ENCODE results near the gene LYZL4. TPM values are rescaled to one million over a fixed set of nuclear protein-coding genes. Genes with fewer than 3 reads are reported as not detected.

Gene LYZL4
- polyA plus RNA-seq, 1 of the 3 experiments (the other 2 are of a cell fraction): not detected

DNA sequence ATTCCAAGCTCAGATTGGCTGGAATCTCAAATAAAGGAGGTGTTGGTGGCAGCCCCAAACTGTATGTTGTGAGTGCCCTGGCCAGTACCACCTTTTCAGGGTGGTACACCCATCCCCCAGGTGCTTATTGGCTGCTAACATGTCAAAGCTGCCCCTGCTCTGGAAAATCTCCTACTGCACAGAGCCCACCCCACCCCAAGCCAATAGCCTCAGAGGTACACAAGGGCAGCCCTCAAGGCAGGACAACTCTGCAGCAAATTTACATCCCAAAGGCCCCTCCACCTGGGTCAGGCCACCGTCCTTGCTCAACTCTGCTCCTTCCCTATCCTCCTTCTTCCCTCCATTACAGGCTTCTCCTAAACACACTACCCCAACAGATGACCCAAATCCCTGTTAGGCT is 37.1 kb upstream of the LYZL4 start:
- H3K9me3 ChIP-seq: no peaks in the 10 kb centered on the region
- TF ChIP-seq FOSL2 (IDR thresholded peaks at IDR 0.05; ENCODE audit: borderline replicate concordance, low read depth) (no peak), TEAD4 (IDR thresholded peaks at IDR 0.05; ENCODE audit: borderline replicate concordance, insufficient read depth) (no peak), MEF2A (IDR thresholded peaks at IDR 0.05; ENCODE audit: borderline replicate concordance, low read depth) (no peak), RXRA (IDR thresholded peaks at IDR 0.05; ENCODE audit: borderline replicate concordance, low read depth) (no peak), REST (IDR thresholded peaks at IDR 0.05; ENCODE audit: low read depth, low read length) (no peak), RCOR1 (IDR thresholded peaks at IDR 0.05; ENCODE audit: low read length) (no peak), USF2 (IDR thresholded peaks at IDR 0.05; ENCODE audit: borderline replicate concordance, low read depth, low read length) (no peak), PBX3 (IDR thresholded peaks at IDR 0.05) (no peak)
- TF ChIP-seq, protein P1, sequence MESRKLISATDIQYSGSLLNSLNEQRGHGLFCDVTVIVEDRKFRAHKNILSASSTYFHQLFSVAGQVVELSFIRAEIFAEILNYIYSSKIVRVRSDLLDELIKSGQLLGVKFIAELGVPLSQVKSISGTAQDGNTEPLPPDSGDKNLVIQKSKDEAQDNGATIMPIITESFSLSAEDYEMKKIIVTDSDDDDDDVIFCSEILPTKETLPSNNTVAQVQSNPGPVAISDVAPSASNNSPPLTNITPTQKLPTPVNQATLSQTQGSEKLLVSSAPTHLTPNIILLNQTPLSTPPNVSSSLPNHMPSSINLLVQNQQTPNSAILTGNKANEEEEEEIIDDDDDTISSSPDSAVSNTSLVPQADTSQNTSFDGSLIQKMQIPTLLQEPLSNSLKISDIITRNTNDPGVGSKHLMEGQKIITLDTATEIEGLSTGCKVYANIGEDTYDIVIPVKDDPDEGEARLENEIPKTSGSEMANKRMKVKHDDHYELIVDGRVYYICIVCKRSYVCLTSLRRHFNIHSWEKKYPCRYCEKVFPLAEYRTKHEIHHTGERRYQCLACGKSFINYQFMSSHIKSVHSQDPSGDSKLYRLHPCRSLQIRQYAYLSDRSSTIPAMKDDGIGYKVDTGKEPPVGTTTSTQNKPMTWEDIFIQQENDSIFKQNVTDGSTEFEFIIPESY (IDR thresholded peaks at IDR 0.05; ENCODE audit: borderline replicate concordance, low read depth): no peak
- H3K4me3 ChIP-seq (ENCODE audit: low read depth in 2 of 2, low read length in 1 of 2): no peak overlapping the region
- no peaks in the 10 kb centered on the region for H3K36me3 ChIP-seq (replicated peaks in 1 of 2; ENCODE audit: control insufficient read depth in 1 of 2, insufficient read depth in 2 of 2, low read length in 1 of 2)
- 25% methylated on average over 1 of the region's 1 CpG for WGBS (ENCODE audit: low lambda C conversion rate)
- ChIA-PET POLR2A (no interaction called here), CTCF (interaction anchor here (4.5 kb wide), 1 partner anchor 199 kb away, joined by 29 read pairs; no protein-coding TSS in a partner anchor)
- no peak overlapping the region for H3K27ac ChIP-seq (ENCODE audit: low read depth in 2 of 2, low read length in 1 of 2)
- no peaks in the 10 kb centered on the region for H3K79me2 ChIP-seq (ENCODE audit: insufficient read depth)
- no peaks in the 10 kb centered on the region for H3K9me2 ChIP-seq
- no peak overlapping the region for H3K4me2 ChIP-seq
- H2AFZ ChIP-seq (ENCODE audit: low read depth): no peak overlapping the region
- H3F3A ChIP-seq (replicated peaks; ENCODE audit: insufficient read depth): no peaks in the 10 kb centered on the region
- no peak overlapping the region for H3K9ac ChIP-seq
- H4K20me1 ChIP-seq (ENCODE audit: insufficient read depth): no peaks in the 10 kb centered on the region
- no peak for DNase-seq
- no peaks in the 10 kb centered on the region for H3K4me1 ChIP-seq (ENCODE audit: control insufficient read depth in 1 of 2, insufficient read depth in 2 of 2, low read depth in 1 of 2, low read length in 1 of 2)
- H3K27me3 ChIP-seq (ENCODE audit: insufficient read depth): peaks cover 5% of the 10 kb centered on the region; the same call in 1 of the 2 replicates
